ENCODE results near the gene SLC12A7.

GRCh38 chr5:1054799-1055775, 56.8 kb downstream of the SLC12A7 start:
- TF ChIP-seq CTCF (IDR thresholded peaks at IDR 0.05) (no peak), CDX4 (CRISPR knock-in tag; IDR thresholded peaks at IDR 0.05; ENCODE audit: borderline replicate concordance) (no peak), CREB1 (CRISPR knock-in tag; IDR thresholded peaks at IDR 0.05) (no peak), USF1 (CRISPR knock-in tag; IDR thresholded peaks at IDR 0.05) (no peak), ZNF138 (CRISPR knock-in tag; conservative IDR thresholded peaks at IDR 0.05) (no peak), NR3C1 (CRISPR knock-in tag; conservative IDR thresholded peaks at IDR 0.05; ENCODE audit: low read depth) (no peak), ZNF416 (CRISPR knock-in tag; IDR thresholded peaks at IDR 0.05) (no peak), NFYB (CRISPR knock-in tag; conservative IDR thresholded peaks at IDR 0.05; ENCODE audit: low read depth) (no peak)
